Upper lobe of right lung (tissue), 1 donor: ENCODE data around the gene NR2F2. TPM values are rescaled to one million over a fixed set of nuclear protein-coding genes. Genes with fewer than 3 reads are reported as not detected.

Source experiments
- ATAC-seq: fragments of 200-7000 bp; cut with Tn5 transposase; one replicate; pipeline ENCODE4 v1.9.1; 2020; ENCODE audit warnings: mild to moderate bottlenecking, moderate library complexity
- DNase-seq: peaks from one replicate; pipeline ENCODE4 v3.0.0-alpha.2; 2020
- H3K27ac ChIP-seq: fragments of 200-600 bp; one replicate; pipeline ENCODE4 v1.8.0; 2022
- H3K27me3 ChIP-seq: fragments of 200-600 bp; one replicate; pipeline ENCODE4 v1.8.0; 2022; ENCODE audit warnings: mild to moderate bottlenecking
- H3K36me3 ChIP-seq: fragments of 200-600 bp; one replicate; pipeline ENCODE4 v1.8.0; 2022
- H3K4me1 ChIP-seq: fragments of 200-600 bp; one replicate; pipeline ENCODE4 v1.8.0; 2022
- H3K4me3 ChIP-seq: fragments of 200-600 bp; one replicate; pipeline ENCODE4 v1.8.0; 2022; ENCODE audit warnings: mild to moderate bottlenecking
- H3K9me3 ChIP-seq: fragments of 200-600 bp; one replicate; pipeline ENCODE4 v1.8.0; 2022
- CTCF ChIP-seq: fragments of 200-600 bp; IDR thresholded peaks from one replicate; pipeline ENCODE4 v1.8.0; 2022; ENCODE audit warnings: antibody characterized with exemption
- intact Hi-C: fragments of 100-400 bp; cut with DNase I; formaldehyde crosslinking; loops from one replicate; pipeline ENCODE4 v1.11.0; 2022
- total RNA-seq: library from RNA; stranded (reverse); fragmentation: NEBNext Ultra II Directional; extraction: Animal tissue kit (Norgen Biotek cat#: 25700); gene quantifications from one replicate; pipeline ENCODE4 v1.2.1, GENCODE V29; 2021
- donor health status: DM: no; HTN: yes; CAD: no; lungs with severe emphysema.

NR2F2 gene
- total RNA-seq, 1 donor from 2014 or later, result 88.1 TPM

- ATAC-seq, result no peak
- intact Hi-C loops, result no loop called here
- H3K4me3 ChIP-seq, result no peak overlapping the region
- no peaks in the 10 kb centered on the region for H3K36me3 ChIP-seq
- DNase-seq, result no peak
- H3K4me1 ChIP-seq, result no peaks in the 10 kb centered on the region
- TF ChIP-seq CTCF, result no peak
- no peak overlapping the region for H3K27ac ChIP-seq
- no peaks in the 10 kb centered on the region for H3K27me3 ChIP-seq
- H3K9me3 ChIP-seq, result no peaks in the 10 kb centered on the region
Measured at GRCh38 chr15:96303503-96304056, 26.9 kb upstream of the NR2F2 start.

- no peak for ATAC-seq
- no peak overlapping the region for H3K27ac ChIP-seq
Measured at GRCh38 chr15:96304839-96305238, 25.7 kb upstream of the NR2F2 start.

GRCh38 chr15:96306321-96306720, 24.2 kb upstream of the NR2F2 start:
- DNase-seq, result no peak
- no peaks in the 10 kb centered on the region for H3K4me1 ChIP-seq
- H3K4me3 ChIP-seq, result no peak overlapping the region
- no peak for TF ChIP-seq CTCF
- no peaks in the 10 kb centered on the region for H3K27me3 ChIP-seq
- intact Hi-C loops, result no loop called here
- no peak overlapping the region for H3K27ac ChIP-seq
- no peaks in the 10 kb centered on the region for H3K36me3 ChIP-seq
- ATAC-seq, result no peak
- no peaks in the 10 kb centered on the region for H3K9me3 ChIP-seq

More at GRCh38 chr15:96304839-96305238, 25.7 kb upstream of the NR2F2 start:
- no peaks in the 10 kb centered on the region for H3K4me1 ChIP-seq
- H3K9me3 ChIP-seq, result no peaks in the 10 kb centered on the region
- no peaks in the 10 kb centered on the region for H3K36me3 ChIP-seq
- no peak for DNase-seq
- no peak overlapping the region for H3K4me3 ChIP-seq
- no peaks in the 10 kb centered on the region for H3K27me3 ChIP-seq
- intact Hi-C loops, result no loop called here
- TF ChIP-seq CTCF, result no peak

- Histone ChIP-seq H3K27ac (no peak overlapping the region), H3K27me3 (no peaks in the 10 kb centered on the region), H3K4me1 (no peaks in the 10 kb centered on the region), H3K9me3 (no peaks in the 10 kb centered on the region), H3K36me3 (no peaks in the 10 kb centered on the region), H3K4me3 (no peak overlapping the region)
- no peak for DNase-seq
- intact Hi-C loops, result no loop called here
- no peak for TF ChIP-seq CTCF
- ATAC-seq, result no peak
Measured at GRCh38 chr15:96307856-96308394, 22.6 kb upstream of the NR2F2 start.

- ATAC-seq, result no peak
- intact Hi-C loops, result no loop called here
- TF ChIP-seq CTCF, result no peak
Measured at GRCh38 chr15:96309143-96309660, 21.3 kb upstream of the NR2F2 start.

More at GRCh38 chr15:96309143-96309660, 21.3 kb upstream of the NR2F2 start:
- H3K27me3 ChIP-seq, result no peaks in the 10 kb centered on the region
- no peak for DNase-seq
- no peaks in the 10 kb centered on the region for H3K36me3 ChIP-seq
- no peaks in the 10 kb centered on the region for H3K9me3 ChIP-seq
- H3K4me3 ChIP-seq, result no peak overlapping the region
- H3K27ac ChIP-seq, result no peak overlapping the region
- H3K4me1 ChIP-seq, result no peaks in the 10 kb centered on the region
